ENCODE results near the gene TRIM9.

TRIM9 gene

GRCh38 chr14:51095854-51096823 is 1.2 kb upstream of the TRIM9 start:
- Histone ChIP-seq H3K4me2 (ENCODE audit: low read depth, low read length, poor library complexity, severe bottlenecking) (peak overlapping the region; percentile 89), H3K4me1 (ENCODE audit: insufficient read depth, low read length, poor library complexity, severe bottlenecking) (peaks cover 13% of the 10 kb centered on the region), H3K79me2 (ENCODE audit: insufficient read depth, low read length) (no peaks in the 10 kb centered on the region), H3F3A (ENCODE audit: low read depth) (peaks cover 5% of the 10 kb centered on the region; the same call in 1 of the 2 replicates), H2AFZ (ENCODE audit: low read length) (peak overlapping the region; percentile 86), H3K27me3 (ENCODE audit: insufficient read depth, low read length, poor library complexity, severe bottlenecking) (peaks cover 4% of the 10 kb centered on the region), H3K9ac (ENCODE audit: low read depth, low read length, poor library complexity, severe bottlenecking) (peak overlapping the region; percentile 71), H3K36me3 (ENCODE audit: insufficient read depth, low read length) (no peaks in the 10 kb centered on the region), H3K9me2 (replicated peaks; ENCODE audit: low read depth, low read length) (no peaks in the 10 kb centered on the region), H3K4me3 (ENCODE audit: low read length, poor library complexity, severe bottlenecking) (peak overlapping the region; percentile 80), H4K20me1 (ENCODE audit: insufficient read depth, low read length, poor library complexity, severe bottlenecking) (no peaks in the 10 kb centered on the region), H3K9me3 (ENCODE audit: insufficient read depth, low read depth, low read length) (no peaks in the 10 kb centered on the region)
- TF ChIP-seq EZH2phosphoT487 (IDR thresholded peaks at IDR 0.05; ENCODE audit: borderline replicate concordance) (no peak), CTCF (conservative IDR thresholded peaks at IDR 0.05; ENCODE audit: low read length) (no peak)

GRCh38 chr14:51094282-51094821 is 553 bp downstream of the TRIM9 start:
- Histone ChIP-seq H3K9ac (ENCODE audit: low read depth, low read length, poor library complexity, severe bottlenecking) (peak overlapping the region; percentile 44), H3K9me3 (ENCODE audit: insufficient read depth, low read depth, low read length) (no peaks in the 10 kb centered on the region), H3K4me2 (ENCODE audit: low read depth, low read length, poor library complexity, severe bottlenecking) (peak overlapping the region; percentile 89), H3K4me3 (ENCODE audit: low read length, poor library complexity, severe bottlenecking) (peak overlapping the region; percentile 80), H3K79me2 (ENCODE audit: insufficient read depth, low read length) (no peaks in the 10 kb centered on the region), H3K9me2 (replicated peaks; ENCODE audit: low read depth, low read length) (no peaks in the 10 kb centered on the region), H3K36me3 (ENCODE audit: insufficient read depth, low read length) (no peaks in the 10 kb centered on the region), H3K27me3 (ENCODE audit: insufficient read depth, low read length, poor library complexity, severe bottlenecking) (no peaks in the 10 kb centered on the region), H3K4me1 (ENCODE audit: insufficient read depth, low read length, poor library complexity, severe bottlenecking) (peaks cover 13% of the 10 kb centered on the region), H4K20me1 (ENCODE audit: insufficient read depth, low read length, poor library complexity, severe bottlenecking) (no peaks in the 10 kb centered on the region), H2AFZ (ENCODE audit: low read length) (peak overlapping the region; percentile 86), H3F3A (ENCODE audit: low read depth) (peaks cover 5% of the 10 kb centered on the region; the same call in 1 of the 2 replicates)
- no peak for TF ChIP-seq EZH2phosphoT487 (IDR thresholded peaks at IDR 0.05; ENCODE audit: borderline replicate concordance)
- TF ChIP-seq CTCF (conservative IDR thresholded peaks at IDR 0.05; ENCODE audit: low read length), result no peak

GRCh38 chr14:51093371-51094281 is 1.3 kb downstream of the TRIM9 start:
- no peak; the same call in 1 of the 2 replicates for TF ChIP-seq CTCF (conservative IDR thresholded peaks at IDR 0.05; ENCODE audit: low read length)
- TF ChIP-seq EZH2phosphoT487 (IDR thresholded peaks at IDR 0.05; ENCODE audit: borderline replicate concordance), result no peak
- peaks cover 5% of the 10 kb centered on the region; the same call in 1 of the 2 replicates for H3F3A ChIP-seq (ENCODE audit: low read depth)
- H3K4me1 ChIP-seq (ENCODE audit: insufficient read depth, low read length, poor library complexity, severe bottlenecking), result peaks cover 15% of the 10 kb centered on the region
- H3K4me2 ChIP-seq (ENCODE audit: low read depth, low read length, poor library complexity, severe bottlenecking), result peak overlapping the region; percentile 89
- no peak overlapping the region for H3K9ac ChIP-seq (ENCODE audit: low read depth, low read length, poor library complexity, severe bottlenecking)
- H3K36me3 ChIP-seq (ENCODE audit: insufficient read depth, low read length), result no peaks in the 10 kb centered on the region
- no peaks in the 10 kb centered on the region for H4K20me1 ChIP-seq (ENCODE audit: insufficient read depth, low read length, poor library complexity, severe bottlenecking)
- no peaks in the 10 kb centered on the region for H3K79me2 ChIP-seq (ENCODE audit: insufficient read depth, low read length)
- no peaks in the 10 kb centered on the region for H3K9me3 ChIP-seq (ENCODE audit: insufficient read depth, low read depth, low read length)
- H3K27me3 ChIP-seq (ENCODE audit: insufficient read depth, low read length, poor library complexity, severe bottlenecking), result no peaks in the 10 kb centered on the region
- H3K9me2 ChIP-seq (replicated peaks; ENCODE audit: low read depth, low read length), result no peaks in the 10 kb centered on the region
- H3K4me3 ChIP-seq (ENCODE audit: low read length, poor library complexity, severe bottlenecking), result peak overlapping the region; percentile 80
- H2AFZ ChIP-seq (ENCODE audit: low read length), result no peak overlapping the region
